Measurements from ENCODE around the gene ABCC12. TPM values are rescaled to one million over a fixed set of nuclear protein-coding genes. Genes with fewer than 3 reads are reported as not detected.

Gene ABCC12
- total and polyA plus RNA-seq, 2 donors (not counting 1 experiment from before 2014, with no cell fraction given), result not detected

GRCh38 chr16:48180868-48181480 lies 25.2 kb upstream of the ABCC12 start:
- Histone ChIP-seq H3K27ac (ENCODE audit: low read length in 2 of 2) (no peak overlapping the region), H3K4me3 (ENCODE audit: control extremely low read depth in 1 of 5, extremely low read depth in 1 of 5, insufficient read depth in 1 of 5, low read depth in 2 of 5, low read length in 4 of 5) (no peak overlapping the region), H3K27me3 (replicated peaks in 1 of 4; ENCODE audit: control extremely low read depth in 1 of 4, control insufficient read depth in 3 of 4, insufficient read depth in 4 of 4, low read length in 3 of 4) (peaks cover 0 to 2% (median 0%) of the 10 kb centered on the region in 4 experiments), H3K9me3 (ENCODE audit: control extremely low read depth in 1 of 3, control insufficient read depth in 2 of 3, insufficient read depth in 1 of 3, low read length in 2 of 3) (no peaks in the 10 kb centered on the region), H3K4me2 (replicated peaks; ENCODE audit: low read depth, low read length, poor library complexity, severe bottlenecking) (no peak overlapping the region), H3K9ac (ENCODE audit: low read length) (no peak overlapping the region), H3K4me1 (ENCODE audit: control insufficient read depth in 2 of 2, insufficient read depth in 2 of 2, low read length in 2 of 2) (no peaks in the 10 kb centered on the region), H2AFZ (ENCODE audit: insufficient read depth, low read depth, low read length, poor library complexity, severe bottlenecking) (no peak overlapping the region), H3K79me2 (ENCODE audit: control insufficient read depth, insufficient read depth, low read length) (no peaks in the 10 kb centered on the region), H4K20me1 (ENCODE audit: control insufficient read depth, insufficient read depth, low read length, poor library complexity, severe bottlenecking) (no peaks in the 10 kb centered on the region), H3K36me3 (replicated peaks in 1 of 2; ENCODE audit: control extremely low read depth in 1 of 2, control insufficient read depth in 1 of 2, extremely low read depth in 1 of 2, insufficient read depth in 2 of 2, low read length in 1 of 2) (no peaks in the 10 kb centered on the region)
- TF ChIP-seq EZH2 (IDR thresholded peaks at IDR 0.05; ENCODE audit: borderline replicate concordance, insufficient read depth, low read depth, low read length, poor library complexity, severe bottlenecking), result no peak
- TF ChIP-seq CTCF (IDR thresholded peaks at IDR 0.05), result no peak
- ATAC-seq (ENCODE audit: low read depth), result no peak
- ChIA-PET POLR2A (no interaction called here), CTCF (interaction anchor here (0.6 to 1.3 kb wide), 2 partner anchors 275 to 442 kb away, joined by 3 to 4 read pairs; no protein-coding TSS in a partner anchor)
- Mint-ChIP-seq H3K4me1 (no peaks in the 10 kb centered on the region), H3K9me3 (ENCODE audit: insufficient read depth) (no peaks in the 10 kb centered on the region), H3K27me3 (peaks cover 6% of the 10 kb centered on the region), H3K4me3 (no peak overlapping the region), H3K27ac (no peak overlapping the region)
- intact Hi-C loops (cut with micrococcal nuclease), result no loop called here
- no peak for DNase-seq
- WGBS (ENCODE audit: insufficient coverage), result 94% methylated on average over 6 of the region's 9 CpGs

- no peak for TF ChIP-seq CTCF (IDR thresholded peaks at IDR 0.05)
- TF ChIP-seq EZH2 (IDR thresholded peaks at IDR 0.05; ENCODE audit: borderline replicate concordance, insufficient read depth, low read depth, low read length, poor library complexity, severe bottlenecking), result no peak
- Mint-ChIP-seq H3K4me1 (no peaks in the 10 kb centered on the region), H3K27me3 (peaks cover 10% of the 10 kb centered on the region), H3K27ac (no peak overlapping the region), H3K4me3 (no peak overlapping the region), H3K9me3 (ENCODE audit: insufficient read depth) (no peaks in the 10 kb centered on the region)
- no peaks in the 10 kb centered on the region for H4K20me1 ChIP-seq (ENCODE audit: control insufficient read depth, insufficient read depth, low read length, poor library complexity, severe bottlenecking)
- ChIA-PET CTCF (interaction anchor here (3.0 kb wide), 1 partner anchor 12 kb away, joined by 20 read pairs; no protein-coding TSS in a partner anchor), POLR2A (no interaction called here)
- intact Hi-C loops (cut with micrococcal nuclease), result no loop called here
- no peak for DNase-seq
- H3K4me1 ChIP-seq (ENCODE audit: control insufficient read depth in 2 of 2, insufficient read depth in 2 of 2, low read length in 2 of 2), result no peaks in the 10 kb centered on the region
- ATAC-seq (ENCODE audit: low read depth), result no peak
- 97% methylated on average over 16 of the region's 20 CpGs for WGBS (ENCODE audit: insufficient coverage)
- no peak overlapping the region for H3K4me3 ChIP-seq (ENCODE audit: control extremely low read depth in 1 of 5, extremely low read depth in 1 of 5, insufficient read depth in 1 of 5, low read depth in 2 of 5, low read length in 4 of 5)
- no peak overlapping the region for H3K4me2 ChIP-seq (replicated peaks; ENCODE audit: low read depth, low read length, poor library complexity, severe bottlenecking)
- H3K9ac ChIP-seq (ENCODE audit: low read length), result no peak overlapping the region
- H2AFZ ChIP-seq (ENCODE audit: insufficient read depth, low read depth, low read length, poor library complexity, severe bottlenecking), result no peak overlapping the region
- H3K36me3 ChIP-seq (replicated peaks in 1 of 2; ENCODE audit: control extremely low read depth in 1 of 2, control insufficient read depth in 1 of 2, extremely low read depth in 1 of 2, insufficient read depth in 2 of 2, low read length in 1 of 2), result no peaks in the 10 kb centered on the region
- no peak overlapping the region for H3K27ac ChIP-seq (ENCODE audit: low read length in 2 of 2)
- H3K9me3 ChIP-seq (ENCODE audit: control extremely low read depth in 1 of 3, control insufficient read depth in 2 of 3, insufficient read depth in 1 of 3, low read length in 2 of 3), result no peaks in the 10 kb centered on the region
- H3K27me3 ChIP-seq (replicated peaks in 1 of 4; ENCODE audit: control extremely low read depth in 1 of 4, control insufficient read depth in 3 of 4, insufficient read depth in 4 of 4, low read length in 3 of 4), result peaks cover 0 to 2% (median 0%) of the 10 kb centered on the region in 4 experiments
- no peaks in the 10 kb centered on the region for H3K79me2 ChIP-seq (ENCODE audit: control insufficient read depth, insufficient read depth, low read length)
Measured at GRCh38 chr16:48176635-48177408, 21.0 kb upstream of the ABCC12 start.
